H1 (cell line): ENCODE results near the gene GPR45.

Experiments
- POLR2A ChIP-seq, 2 experiments: IDR thresholded peaks; 1 replicate in 1 of 2; 2 replicates in 1 of 2; pipeline ENCODE4 v1.6.1; 2011; ENCODE audit warnings: low read depth in 2 of 2, low read length in 2 of 2, mild to moderate bottlenecking in 2 of 2; ENCODE audit errors: control extremely low read depth in 1 of 2
- POLR2AphosphoS5 ChIP-seq: IDR thresholded peaks from 2 replicates; pipeline ENCODE4 v1.6.1; 2011; ENCODE audit warnings: low read depth, low read length

DNA sequence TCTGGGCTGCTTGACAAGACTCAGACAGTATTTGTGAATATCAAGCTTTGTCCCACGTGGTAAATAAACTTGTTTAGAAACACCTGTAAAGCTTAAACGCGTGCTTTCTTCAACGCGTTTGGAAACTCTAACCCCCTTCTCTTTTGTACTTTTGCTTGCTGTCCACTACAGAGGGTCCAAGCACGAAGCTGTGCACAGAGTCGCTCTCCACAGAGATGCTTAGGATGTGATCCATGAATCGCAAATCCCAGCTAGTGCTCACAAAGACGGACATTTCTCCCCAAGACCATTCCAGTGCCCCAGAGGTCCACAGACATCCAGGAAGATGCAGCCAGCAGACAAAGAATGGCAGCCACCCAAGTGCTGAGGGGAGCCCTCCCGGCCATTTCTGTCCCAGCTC lies at the start of gene GPR45:
- TF ChIP-seq POLR2AphosphoS5 (no peak), POLR2A (IDR thresholded peaks at IDR 0.05; ENCODE audit: control extremely low read depth in 1 of 2, low read depth in 2 of 2, low read length in 2 of 2) (no peak)
